Pancreas (tissue), 10 donors: ENCODE results near the gene MYLK. TPM values are rescaled to one million over a fixed set of nuclear protein-coding genes. Genes with fewer than 3 reads are reported as not detected.

Experiments used
- ATAC-seq, 4 donors: fragments of 200-7000 bp; cut with Tn5 transposase; one replicate each; pipeline versions ENCODE4 v1.8.0 to v1.9.1; 2020; ENCODE audit warnings: mild to moderate bottlenecking in 4 of 4, moderate library complexity in 4 of 4
- DNase-seq, 6 donors: peaks; one replicate each; pipeline ENCODE4 v3.0.0-alpha.2; 2020
- FAIRE-seq: peaks from 2 replicates; lab custom pipeline; 2012; peaks lifted over from hg19 to GRCh38; lab: Jason Lieb, UNC
- H3K27ac ChIP-seq, 4 donors: fragments of 200-600 bp; sonication (generic); 1 replicate in 3 of 4; 2 replicates in 1 of 4; pipeline versions ENCODE4 v1.5.0 to v1.8.0; 2020
- H3K27me3 ChIP-seq, 4 donors: fragments of 200-600 bp; one replicate each; pipeline ENCODE4 v1.8.0; 2021
- H3K36me3 ChIP-seq, 3 donors: fragments of 200-600 bp; sonication (generic) in 1 of 3; one replicate each; pipeline versions ENCODE4 v1.5.0 to v1.8.0; 2020 to 2021
- H3K4me1 ChIP-seq, 3 donors: fragments of 200-600 bp; one replicate each; pipeline ENCODE4 v1.8.0; 2021
- H3K4me3 ChIP-seq, 4 donors: fragments of 200-600 bp; sonication (generic) in 2 of 4; one replicate each; pipeline versions ENCODE4 v1.5.0 to v1.8.0; 2020 to 2021
- H3K9me3 ChIP-seq, 4 donors: fragments of 200-600 bp; one replicate each; pipeline ENCODE4 v1.8.0; 2021
- WGBS, 2 donors: extraction: QIAGEN DNeasy Blood & Tissue Kit; methylation state at CpG; one replicate each; pipeline ENCODE4 v1.1.7; 2013; 5-methylcytosine and 5-hydroxymethylcytosine counted together
- intact Hi-C, 3 donors: fragments of 100-400 bp; cut with DNase I; formaldehyde crosslinking; loops; one replicate each; pipeline versions ENCODE4 v1.11.1 to v1.14.2; 2022
- polyA plus RNA-seq, 2 donors: library from polyadenylated mRNA; stranded (reverse); fragments of 200-250 nt; gene quantifications; one replicate each; pipeline ENCODE4 v1.2.3, GENCODE V29; 2013
- total RNA-seq, 6 donors: library from RNA; stranded (reverse); fragmentation: NEBNext Ultra II Directional in 4 of 6; extraction: Animal tissue kit (Norgen Biotek cat#: 25700) in 4 of 6; gene quantifications; one replicate each; pipeline versions ENCODE4 v1.2.1 to v1.2.4, GENCODE V29; 2021 to 2023
- TF ChIP-seq, protein P1 (sequence below), 4 donors: fragments of 200-600 bp; sonication (generic) in 3 of 4; IDR thresholded peaks; one replicate each; pipeline versions ENCODE4 v1.5.0 to v1.8.0; 2021; ENCODE audit warnings: antibody characterized with exemption in 4 of 4
- donor health status: healthy with polysubstance abuse.
- donor health status: DM: no; HTN: no; CAD: no; lungs with moderate emphysema.
- donor health status: DM: no; HTN: no; CAD: no.
- donor health status: control.
- donor health status: control.
- donor health status: Bipolar disorder and iron deficiency.
- donor health status: DM: yes; HTN: yes; CAD: no.
- donor health status: DM: no; HTN: no; CAD: no.
- donor health status: DM: no; HTN: no; CAD: no.
- donor health status: DM: yes; HTN: yes; CAD: no.

MYLK gene
- total and polyA plus RNA-seq, 8 donors, result 3.1 to 12.0 (median 6.7) TPM

DNA sequence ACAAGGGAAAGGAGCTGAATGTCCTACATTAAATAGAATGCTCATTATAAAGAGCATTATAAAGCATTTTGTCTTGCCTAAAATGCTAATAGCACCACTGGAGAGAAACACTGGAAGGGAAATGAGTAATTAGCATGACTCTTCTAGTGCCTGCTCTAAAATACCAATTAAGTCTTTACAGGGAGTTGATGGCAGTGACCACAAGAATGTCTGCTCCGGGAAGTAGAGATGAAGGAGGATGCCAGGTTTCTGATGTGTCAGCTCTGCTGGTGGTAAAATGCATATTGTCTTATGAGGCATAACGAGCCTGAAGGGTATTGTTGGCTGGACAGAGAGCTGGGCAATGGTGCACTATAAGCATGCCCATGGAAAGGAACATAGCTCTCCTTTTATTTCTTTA is 49.5 kb downstream of the MYLK start:
- H3K4me1 ChIP-seq, result no peaks in the 10 kb centered on the region
- WGBS, 2 donors, result 53 to 72% methylated on average over 2 of the region's 2 CpGs
- DNase-seq (no peak), FAIRE-seq (no peak), ATAC-seq (no peak)
- H3K27me3 ChIP-seq, result no peaks in the 10 kb centered on the region
- H3K4me3 ChIP-seq, result no peak overlapping the region
- H3K36me3 ChIP-seq, result no peaks in the 10 kb centered on the region
- H3K9me3 ChIP-seq, result no peaks in the 10 kb centered on the region
- TF ChIP-seq, protein P1, sequence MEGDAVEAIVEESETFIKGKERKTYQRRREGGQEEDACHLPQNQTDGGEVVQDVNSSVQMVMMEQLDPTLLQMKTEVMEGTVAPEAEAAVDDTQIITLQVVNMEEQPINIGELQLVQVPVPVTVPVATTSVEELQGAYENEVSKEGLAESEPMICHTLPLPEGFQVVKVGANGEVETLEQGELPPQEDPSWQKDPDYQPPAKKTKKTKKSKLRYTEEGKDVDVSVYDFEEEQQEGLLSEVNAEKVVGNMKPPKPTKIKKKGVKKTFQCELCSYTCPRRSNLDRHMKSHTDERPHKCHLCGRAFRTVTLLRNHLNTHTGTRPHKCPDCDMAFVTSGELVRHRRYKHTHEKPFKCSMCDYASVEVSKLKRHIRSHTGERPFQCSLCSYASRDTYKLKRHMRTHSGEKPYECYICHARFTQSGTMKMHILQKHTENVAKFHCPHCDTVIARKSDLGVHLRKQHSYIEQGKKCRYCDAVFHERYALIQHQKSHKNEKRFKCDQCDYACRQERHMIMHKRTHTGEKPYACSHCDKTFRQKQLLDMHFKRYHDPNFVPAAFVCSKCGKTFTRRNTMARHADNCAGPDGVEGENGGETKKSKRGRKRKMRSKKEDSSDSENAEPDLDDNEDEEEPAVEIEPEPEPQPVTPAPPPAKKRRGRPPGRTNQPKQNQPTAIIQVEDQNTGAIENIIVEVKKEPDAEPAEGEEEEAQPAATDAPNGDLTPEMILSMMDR (IDR thresholded peaks at IDR 0.05), result no peak
- intact Hi-C loops, result no loop called here
- no peak overlapping the region for H3K27ac ChIP-seq

DNA sequence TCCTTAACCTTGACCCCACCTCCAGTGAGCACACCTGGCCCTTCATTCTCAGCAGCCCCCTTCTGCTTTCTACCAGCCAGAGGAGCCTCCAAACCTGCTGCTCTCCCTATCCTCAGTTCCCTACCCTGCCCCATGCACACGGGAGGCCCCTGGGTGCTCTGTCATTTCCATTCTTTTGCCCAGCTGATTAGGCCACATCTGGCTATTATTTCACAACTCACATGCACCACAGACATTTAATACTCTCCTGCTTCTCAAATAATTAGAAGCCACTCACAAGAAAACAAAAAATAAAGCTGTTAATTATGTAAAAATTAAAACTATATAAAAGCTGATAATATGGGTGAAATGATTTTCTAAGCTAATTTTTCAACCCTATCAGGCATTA is 50.7 kb downstream of the MYLK start:
- Histone ChIP-seq H3K27ac (no peak overlapping the region), H3K4me1 (no peaks in the 10 kb centered on the region), H3K4me3 (no peak overlapping the region), H3K27me3 (no peaks in the 10 kb centered on the region), H3K36me3 (no peaks in the 10 kb centered on the region), H3K9me3 (no peaks in the 10 kb centered on the region)
- FAIRE-seq, result no peak
- WGBS, 2 donors, result 60 to 82% methylated on average over 1 of the region's 1 CpG
- TF ChIP-seq, protein P1 (IDR thresholded peaks at IDR 0.05), result no peak
- ATAC-seq, result no peak
- intact Hi-C loops, result no loop called here
- no peak for DNase-seq

DNA sequence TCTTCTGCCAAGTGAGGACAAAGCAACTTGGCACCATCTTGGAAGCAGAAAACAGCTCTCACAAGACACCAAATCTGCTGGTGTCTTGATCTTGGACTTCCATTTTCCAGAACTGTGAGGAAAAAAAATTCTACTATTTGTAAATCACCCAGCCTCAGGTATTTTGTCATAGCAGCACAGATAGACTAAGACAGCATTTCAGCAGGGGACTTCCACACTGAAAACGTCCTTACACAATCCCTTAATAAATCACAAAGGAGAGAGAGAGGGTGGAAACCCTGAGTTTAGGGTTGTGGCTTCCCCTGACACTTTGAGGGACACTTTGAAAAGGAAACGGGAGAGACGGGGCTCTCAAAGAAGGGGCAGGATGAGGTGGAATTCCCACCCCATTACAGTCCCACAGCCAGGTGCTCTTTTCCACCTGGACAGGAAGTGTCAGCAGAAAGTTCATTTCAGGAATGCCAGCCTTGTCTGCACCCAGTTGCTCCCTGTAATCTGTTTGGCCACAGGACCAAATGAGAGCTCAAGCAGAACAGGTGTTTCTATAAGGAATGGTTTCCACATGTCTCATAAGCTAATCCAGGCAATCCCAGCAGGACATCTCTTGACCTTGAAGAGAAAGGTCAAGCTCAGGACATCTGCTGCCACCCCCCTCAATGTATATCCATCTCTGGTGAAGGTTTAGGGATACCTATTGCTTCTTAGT is 51.3 kb downstream of the MYLK start:
- Histone ChIP-seq H3K36me3 (no peaks in the 10 kb centered on the region), H3K27me3 (no peaks in the 10 kb centered on the region), H3K27ac (no peak overlapping the region), H3K9me3 (no peaks in the 10 kb centered on the region), H3K4me3 (no peak overlapping the region), H3K4me1 (no peaks in the 10 kb centered on the region)
- intact Hi-C loops, result no loop called here
- no peak for FAIRE-seq
- WGBS, 2 donors, result 35 to 46% methylated on average over 3 of the region's 3 CpGs
- TF ChIP-seq, protein P1 (IDR thresholded peaks at IDR 0.05), result no peak
- no peak for DNase-seq
- no peak for ATAC-seq

DNA sequence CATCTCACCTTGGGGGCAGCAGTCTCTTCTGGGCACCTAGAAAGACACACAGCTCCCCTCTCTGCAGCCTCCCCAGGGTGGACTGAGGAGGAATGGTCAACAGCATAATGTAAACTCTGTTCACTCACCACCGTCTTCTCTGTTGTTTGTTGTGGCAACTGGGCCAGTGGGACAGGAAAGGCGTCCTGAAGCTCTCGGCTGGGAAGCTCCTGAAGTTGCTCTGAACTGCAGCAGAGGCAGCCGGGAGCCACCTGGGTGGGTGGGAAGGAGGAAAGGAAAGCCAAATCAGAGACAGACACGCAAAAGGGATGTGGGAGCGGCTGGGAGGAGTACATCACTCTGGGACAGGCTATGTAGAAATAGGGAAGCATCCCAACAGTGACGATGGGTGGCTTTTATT is 52.7 kb downstream of the MYLK start:
- Histone ChIP-seq H3K27me3 (no peaks in the 10 kb centered on the region), H3K36me3 (no peaks in the 10 kb centered on the region), H3K4me1 (no peaks in the 10 kb centered on the region), H3K9me3 (no peaks in the 10 kb centered on the region), H3K27ac (no peak overlapping the region), H3K4me3 (no peak overlapping the region)
- TF ChIP-seq, protein P1 (IDR thresholded peaks at IDR 0.05), result no peak
- 62 to 83% methylated on average over 7 of the region's 7 CpGs for WGBS, 2 donors
- intact Hi-C loops, result no loop called here
- ATAC-seq (no peak), FAIRE-seq (no peak), DNase-seq (no peak)

DNA sequence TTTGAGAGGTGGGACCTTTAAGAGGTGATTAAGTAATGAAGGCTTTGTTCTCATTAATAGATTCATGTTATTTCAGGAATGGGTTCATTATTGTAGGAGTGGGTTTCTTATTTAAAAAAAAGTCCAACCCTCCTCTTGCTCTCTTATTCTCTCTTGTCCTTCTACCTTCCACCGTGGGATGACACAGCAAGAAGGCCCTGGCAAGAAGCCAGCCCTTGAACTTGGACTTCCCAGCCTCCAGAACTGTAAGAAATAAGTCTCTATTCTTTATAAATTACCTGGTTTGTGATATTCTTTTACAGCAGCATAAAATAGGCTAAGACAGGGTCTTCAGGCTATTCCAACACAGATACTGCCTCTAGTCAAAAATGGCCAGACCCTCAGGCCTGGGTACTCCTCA is 62.2 kb downstream of the MYLK start:
- no peak for DNase-seq
- 64 to 81% methylated on average over 1 of the region's 1 CpG for WGBS, 2 donors
- H3K4me1 ChIP-seq, result no peaks in the 10 kb centered on the region
- no peak overlapping the region for H3K27ac ChIP-seq
- ATAC-seq, result no peak
- TF ChIP-seq, protein P1 (IDR thresholded peaks at IDR 0.05), result no peak
- no peaks in the 10 kb centered on the region for H3K27me3 ChIP-seq
- no peak for FAIRE-seq
- intact Hi-C loops, result no loop called here
- no peaks in the 10 kb centered on the region for H3K9me3 ChIP-seq
- H3K36me3 ChIP-seq, result no peaks in the 10 kb centered on the region
- H3K4me3 ChIP-seq, result no peak overlapping the region
